Gastrocnemius medialis (tissue), 4 donors: ENCODE measurements around the gene VPS4B.
A peak's percentile ranks its signal among the peaks of the same experiment; 100 is the strongest.

ENCODE experiments used
- CTCF ChIP-seq, 5 experiments: fragments of 450-650 bp in 3 of 5; fragments of 200-600 bp in 2 of 5; sonication (generic) in 2 of 5; IDR thresholded peaks in 4 of 5; conservative IDR thresholded peaks in 1 of 5; 1 replicate in 4 of 5; 2 replicates in 1 of 5; pipeline ENCODE4 v1.5.1; 2016 to 2019; ENCODE audit warnings: antibody characterized with exemption in 5 of 5, mild to moderate bottlenecking in 3 of 5, moderate library complexity in 3 of 5
- POLR2A ChIP-seq, 2 donors: fragments of 450-650 bp; IDR thresholded peaks; one replicate each; pipeline ENCODE4 v1.6.1; 2017; ENCODE audit warnings: antibody characterized with exemption in 2 of 2, mild to moderate bottlenecking in 2 of 2, moderate library complexity in 2 of 2

- TF ChIP-seq CTCF (IDR thresholded peaks at IDR 0.05 in 4 of 5, conservative IDR thresholded peaks at IDR 0.05 in 1 of 5) (peak; percentile 64 to 77 (median 67)), POLR2A (IDR thresholded peaks at IDR 0.05) (no peak)
Measured at GRCh38 chr18:63439334-63439733, 17.1 kb upstream of the VPS4B start.
